Measurements from ENCODE around the gene CYTH1.

GRCh38 chr17:78819806-78820792, 38.0 kb upstream of the CYTH1 start:
- TF ChIP-seq CTCF (IDR thresholded peaks at IDR 0.05; ENCODE audit: low read length) (no peak), EZH2 (IDR thresholded peaks at IDR 0.05; ENCODE audit: borderline replicate concordance, low read length) (no peak)
